Glutamatergic neuron (in vitro differentiated cells): ENCODE data around the gene SDHAF2. TPM values are rescaled to one million over a fixed set of nuclear protein-coding genes. Genes with fewer than 3 reads are reported as not detected.

ENCODE experiments used
- DNase-seq: peaks from one replicate; pipeline ENCODE4 v3.0.0; 2022
- H3K27ac Mint-ChIP-seq: one replicate; pipeline ENCODE4 v1.8.0; 2020; ENCODE audit warnings: mild to moderate bottlenecking, mixed read lengths, inconsistent platforms; ENCODE audit not compliant: unreplicated experiment
- H3K27me3 Mint-ChIP-seq: one replicate; pipeline ENCODE4 v1.8.0; 2020; ENCODE audit warnings: mild to moderate bottlenecking, moderate library complexity, mixed read lengths, inconsistent platforms; ENCODE audit not compliant: unreplicated experiment
- H3K36me3 Mint-ChIP-seq: one replicate; pipeline ENCODE4 v1.8.0; 2020; ENCODE audit warnings: mild to moderate bottlenecking, mixed read lengths, inconsistent platforms; ENCODE audit not compliant: unreplicated experiment
- H3K4me1 Mint-ChIP-seq: one replicate; pipeline ENCODE4 v1.8.0; 2020; ENCODE audit warnings: mild to moderate bottlenecking, low read depth, mixed read lengths, inconsistent platforms; ENCODE audit not compliant: unreplicated experiment
- H3K4me3 Mint-ChIP-seq: one replicate; pipeline ENCODE4 v1.8.0; 2020; ENCODE audit warnings: mild to moderate bottlenecking, mixed read lengths, inconsistent platforms; ENCODE audit not compliant: unreplicated experiment
- H3K9me3 Mint-ChIP-seq: one replicate; pipeline ENCODE4 v1.8.0; 2020; ENCODE audit warnings: mild to moderate bottlenecking, moderate library complexity, mixed read lengths, inconsistent platforms; ENCODE audit not compliant: unreplicated experiment
- CTCF ChIP-seq: fragments of 200-600 bp; sonication (generic); IDR thresholded peaks from one replicate; pipeline ENCODE4 v1.5.0; 2021; ENCODE audit not compliant: partially characterized antibody, unreplicated experiment
- total RNA-seq: library from RNA; stranded (reverse); fragmentation: NEBNext Ultra II Directional; extraction: Animal tissue kit (Norgen Biotek cat#: 25700); gene quantifications from one replicate; pipeline ENCODE4 v1.2.1, GENCODE V29; 2021; ENCODE audit not compliant: unreplicated experiment

SDHAF2 gene
- total RNA-seq, 1 donor from 2014 or later: 43.2 TPM

- H3K9me3 Mint-ChIP-seq: peaks cover 18% of the 10 kb centered on the region
- H3K36me3 Mint-ChIP-seq: no peaks in the 10 kb centered on the region
- no peak for TF ChIP-seq CTCF
- H3K27ac Mint-ChIP-seq: peak overlapping the region; percentile 77
- DNase-seq: no peak
- peak overlapping the region; percentile 30 for H3K4me3 Mint-ChIP-seq
- H3K4me1 Mint-ChIP-seq: peaks cover 29% of the 10 kb centered on the region
- peaks cover 14% of the 10 kb centered on the region for H3K27me3 Mint-ChIP-seq
Measured at GRCh38 chr11:61494381-61494961, 64.5 kb downstream of the SDHAF2 start.

GRCh38 chr11:61495801-61496601, 66.1 kb downstream of the SDHAF2 start:
- Mint-ChIP-seq H3K4me3 (peak overlapping the region; percentile 36), H3K9me3 (peaks cover 19% of the 10 kb centered on the region), H3K27ac (no peak overlapping the region), H3K36me3 (no peaks in the 10 kb centered on the region), H3K4me1 (peaks cover 19% of the 10 kb centered on the region), H3K27me3 (peaks cover 8% of the 10 kb centered on the region)
- DNase-seq: peak; percentile 81
- TF ChIP-seq CTCF: no peak

Other genes starting within 250 kb of the SDHAF2 start
- not detected for gene PGA3, start 226.6 kb upstream of the SDHAF2 start, total RNA-seq
- gene PGA4, start 207.8 kb upstream of the SDHAF2 start, total RNA-seq: not detected
- gene PGA5, start 188.9 kb upstream of the SDHAF2 start, total RNA-seq: not detected
- 27.3 TPM for gene VWCE, start 134.8 kb upstream of the SDHAF2 start, total RNA-seq
- gene DDB1, start 97.0 kb upstream of the SDHAF2 start, total RNA-seq: 259 TPM
- gene TKFC, start 96.9 kb upstream of the SDHAF2 start, total RNA-seq: 59.6 TPM
- 20.6 TPM for gene CYB561A3, start 68.2 kb upstream of the SDHAF2 start, total RNA-seq
- gene TMEM138, start 67.8 kb upstream of the SDHAF2 start, total RNA-seq: 23.3 TPM
- gene TMEM216, start 37.5 kb upstream of the SDHAF2 start, total RNA-seq: 7.8 TPM
- 83.7 TPM for gene CPSF7, start 149 bp upstream of the SDHAF2 start, total RNA-seq
- gene LRRC10B, start 78.6 kb downstream of the SDHAF2 start, total RNA-seq: 8.2 TPM
- gene SYT7, start 151.0 kb downstream of the SDHAF2 start, total RNA-seq: 93.6 TPM